GM12878 (cell line): Measurements from ENCODE around the gene DNAAF5. TPM values are rescaled to one million over a fixed set of nuclear protein-coding genes. Genes with fewer than 3 reads are reported as not detected.

Experiments used
- ATAC-seq: fragments of 200-7000 bp; cut with Tn5 transposase; 3 replicates; pipeline ENCODE4 v1.9.1; 2020; ENCODE audit warnings: mild to moderate bottlenecking, moderate library complexity
- BruUV-seq: library from RNA; stranded (reverse); fragments of 400-500 nt; replicated peaks from 2 replicates; lab custom pipeline; 2021; lab: Mats Ljungman, UMichigan
- CTCF ChIA-PET: fragments of 300-600 bp; sonication (Branson Sonifier 250); formaldehyde crosslinking; extraction: SDS; loops from one replicate; lab custom pipeline; 2021; ENCODE audit warnings: inconsistent platforms; lab: Yijun Ruan, JAX
- POLR2A ChIA-PET: fragments of 350-600 bp; formaldehyde crosslinking; extraction: SDS; loops from one replicate; lab custom pipeline; 2021; ENCODE audit warnings: inconsistent platforms; lab: Charles Lee
- RAD21 ChIA-PET: fragments of 300-600 bp; sonication (Branson Sonifier 250); formaldehyde crosslinking; loops from one replicate; lab custom pipeline; 2023; ENCODE audit warnings: antibody characterized with exemption; ENCODE audit not compliant: unreplicated experiment; lab: Charles Lee
- SMC1A ChIA-PET: fragments of 300-600 bp; sonication (Branson Sonifier 250); formaldehyde crosslinking; loops from one replicate; lab custom pipeline; 2023; ENCODE audit not compliant: unreplicated experiment, uncharacterized antibody; lab: Charles Lee
- DNase-seq: peaks from one replicate; pipeline ENCODE4 v3.0.0-alpha.2; 2011; ENCODE audit warnings: low read depth, low spot score
- FAIRE-seq: peaks from 3 replicates; lab custom pipeline; 2011; peaks lifted over from hg19 to GRCh38; lab: Jason Lieb, UNC
- H2AFZ ChIP-seq: 2 replicates; pipeline ENCODE4 v1.6.0; 2011; ENCODE audit warnings: low read depth, low read length, control low read depth; ENCODE audit not compliant: control insufficient read depth
- H3K27ac ChIP-seq: 2 replicates; pipeline ENCODE4 v1.5.1; 2011; ENCODE audit warnings: control low read depth; ENCODE audit not compliant: control insufficient read depth, insufficient read depth
- H3K27me3 ChIP-seq, 2 experiments: replicated peaks in 1 of 2; 2 replicates each; pipeline versions ENCODE4 v1.6.0 to v1.6.1; 2011; ENCODE audit warnings: low read length in 1 of 2; ENCODE audit not compliant: control insufficient read depth in 2 of 2, insufficient read depth in 2 of 2
- H3K36me3 ChIP-seq, 2 experiments: 2 replicates each; pipeline ENCODE4 v1.5.1; 2011; ENCODE audit warnings: low read length in 1 of 2; ENCODE audit not compliant: control insufficient read depth in 2 of 2, insufficient read depth in 2 of 2
- H3K4me1 ChIP-seq: 2 replicates; pipeline ENCODE4 v1.6.1; 2011; ENCODE audit warnings: mild to moderate bottlenecking, low read length, moderate library complexity, mixed read lengths; ENCODE audit not compliant: control insufficient read depth, insufficient read depth
- H3K4me2 ChIP-seq: 2 replicates; pipeline ENCODE4 v1.6.0; 2011; ENCODE audit warnings: control low read depth; ENCODE audit not compliant: control insufficient read depth, insufficient read depth
- H3K4me3 ChIP-seq: fragments of 200-600 bp; sonication (generic); 2 replicates; pipeline ENCODE4 v1.5.1; 2016
- H3K79me2 ChIP-seq: 2 replicates; pipeline ENCODE4 v1.6.0; 2011; ENCODE audit warnings: low read length; ENCODE audit not compliant: control insufficient read depth, insufficient read depth
- H3K9ac ChIP-seq: 2 replicates; pipeline ENCODE4 v1.8.0; 2011; ENCODE audit warnings: low read length, control low read depth, mixed read lengths; ENCODE audit not compliant: control insufficient read depth, insufficient read depth
- H3K9me3 ChIP-seq: replicated peaks from 3 replicates; pipeline ENCODE4 v1.5.1; 2011; ENCODE audit warnings: mild to moderate bottlenecking, low read length; ENCODE audit not compliant: control insufficient read depth, insufficient read depth
- H4K20me1 ChIP-seq: 2 replicates; pipeline ENCODE4 v1.6.0; 2011; ENCODE audit not compliant: control insufficient read depth, insufficient read depth
- KDM1A ChIP-seq: fragments of 200-600 bp; sonication (generic); IDR thresholded peaks from 2 replicates; pipeline ENCODE4 v1.6.1; 2016; ENCODE audit warnings: borderline replicate concordance
- NRF1 ChIP-seq: conservative IDR thresholded peaks from 2 replicates; pipeline ENCODE4 v1.6.1; 2011; ENCODE audit warnings: mild to moderate bottlenecking, low read depth, low read length, improper control_type of control experiment
- PKNOX1 ChIP-seq: fragments of 450-650 bp; IDR thresholded peaks from 2 replicates; pipeline ENCODE4 v1.6.1; 2016; ENCODE audit warnings: mild to moderate bottlenecking
- RAD21 ChIP-seq: IDR thresholded peaks from 2 replicates; pipeline ENCODE4 v1.6.1; 2011; ENCODE audit warnings: mild to moderate bottlenecking, low read depth, low read length, moderate library complexity; ENCODE audit not compliant: insufficient read depth
- TBL1XR1 ChIP-seq: IDR thresholded peaks from 2 replicates; pipeline ENCODE4 v1.6.1; 2012; ENCODE audit warnings: low read depth, low read length, improper control_type of control experiment
- ZBTB4 ChIP-seq: fragments of 450-650 bp; formaldehyde crosslinking; IDR thresholded peaks from 2 replicates; pipeline ENCODE4 v1.4.0; 2022; ENCODE audit warnings: mild to moderate bottlenecking, moderate library complexity
- WGBS: methylation state at CpG from one replicate; pipeline ENCODE4 v1.1.6; 2016; ENCODE audit warnings: low lambda C conversion rate; ENCODE audit not compliant: insufficient replicate concordance, insufficient coverage; ENCODE audit errors: missing lambda C conversion rate; 5-methylcytosine and 5-hydroxymethylcytosine counted together
- in situ Hi-C: fragments of 300-500 bp; cut with MboI; formaldehyde crosslinking; loops from 9 replicates; pipeline ENCODE4 v1.14.3; 2018; ENCODE audit warnings: mixed read lengths
- intact Hi-C: fragments of 100-400 bp; cut with micrococcal nuclease; formaldehyde crosslinking; loops from one replicate; pipeline ENCODE4 v1.14.2; 2022; ENCODE audit not compliant: unreplicated experiment
- polyA plus RNA-seq, 11 experiments: library from polyadenylated mRNA; depleted of rRNA in 4 of 11; unstranded in 6 of 11; stranded (reverse) in 5 of 11; fragments of >200 nt; fragmentation: Nextera tagmentation in 4 of 11; fragmentation: Illumina TruSeq in 1 of 11; extraction: Ambion mirVana in 4 of 11; extraction: Trizol in 1 of 11; gene quantifications; 1 replicate in 1 of 11; 2 replicates in 10 of 11; pipeline versions ENCODE4 v1.2.1 to v1.2.3, GENCODE V29; 2011 to 2016; ENCODE audit warnings: inconsistent platforms in 2 of 11, missing spikeins in 2 of 11, low read depth in 1 of 11
- total RNA-seq, 4 experiments: library from RNA; depleted of rRNA in 3 of 4; stranded (reverse); fragments of >200 nt in 3 of 4; fragmentation: Illumina TruSeq in 1 of 4; extraction: Trizol in 1 of 4; gene quantifications; 2 replicates each; pipeline versions ENCODE4 v1.2.1 to v1.2.3, GENCODE V29; 2013 to 2021

DNAAF5 gene
- total and polyA plus RNA-seq, 10 of the 15 experiments (the other 5 are each of a cell fraction or from before 2014, with no cell fraction given), result 1.8 to 38.3 (median 9.2) TPM

DNA sequence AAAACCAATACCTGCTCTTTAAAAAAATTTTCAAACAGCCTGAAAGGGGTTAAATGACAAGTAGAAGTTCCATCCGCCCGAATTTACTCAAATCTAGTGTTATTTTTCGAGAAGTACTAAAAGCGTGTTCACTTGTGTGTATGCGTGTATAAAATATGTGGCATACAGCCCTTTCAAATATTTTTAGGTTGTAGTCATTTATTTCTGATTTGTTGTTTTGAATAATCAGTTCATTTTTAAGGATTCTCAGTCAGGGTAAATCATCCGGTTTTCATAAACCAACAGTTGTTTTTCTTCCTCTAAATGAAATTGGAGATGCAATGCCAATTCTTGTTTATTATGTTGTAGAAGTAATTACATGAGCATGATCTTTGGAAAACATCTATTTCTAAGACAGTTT lies 98.9 kb downstream of the DNAAF5 start:
- no peak overlapping the region for H3K4me2 ChIP-seq
- H3K27ac ChIP-seq, result no peak overlapping the region
- in situ Hi-C loops (no loop called here), intact Hi-C loops (no loop called here)
- 99% methylated on average over 6 of the region's 6 CpGs for WGBS
- ChIA-PET RAD21 (no interaction called here), CTCF (no interaction called here), POLR2A (no interaction called here), SMC1A (no interaction called here)
- BruUV-seq, result no TSS peak
- no peaks in the 10 kb centered on the region for H4K20me1 ChIP-seq
- H3K9ac ChIP-seq, result no peak overlapping the region
- H3K27me3 ChIP-seq, result no peaks in the 10 kb centered on the region
- H3K4me1 ChIP-seq, result peaks cover 6% of the 10 kb centered on the region
- peaks cover 64% of the 10 kb centered on the region for H3K79me2 ChIP-seq
- FAIRE-seq (no peak), DNase-seq (no peak), ATAC-seq (no peak)
- no peaks in the 10 kb centered on the region for H3K9me3 ChIP-seq
- no peak overlapping the region for H3K4me3 ChIP-seq
- peaks cover 3 to 11% of the 10 kb centered on the region in 2 experiments for H3K36me3 ChIP-seq
- no peak for TF ChIP-seq TBL1XR1
- TF ChIP-seq ZBTB4 (CRISPR knock-in tag), result no peak
- TF ChIP-seq NRF1, result no peak
- TF ChIP-seq PKNOX1, result no peak
- no peak for TF ChIP-seq KDM1A
- no peak for TF ChIP-seq RAD21
- no peak overlapping the region for H2AFZ ChIP-seq
